Posterior cingulate gyrus (tissue), 11 donors: ENCODE results near the gene SH3PXD2A.

Source experiments
- DNase-seq, 10 donors: peaks; one replicate each; pipeline versions ENCODE4 v3.0.0 to v3.0.0-alpha.2; 2020 to 2021; ENCODE audit warnings: mixed read lengths in 3 of 10
- intact Hi-C: fragments of 100-400 bp; cut with DNase I; formaldehyde crosslinking; loops from one replicate; pipeline ENCODE4 v1.15.1; 2023

SH3PXD2A gene

DNA sequence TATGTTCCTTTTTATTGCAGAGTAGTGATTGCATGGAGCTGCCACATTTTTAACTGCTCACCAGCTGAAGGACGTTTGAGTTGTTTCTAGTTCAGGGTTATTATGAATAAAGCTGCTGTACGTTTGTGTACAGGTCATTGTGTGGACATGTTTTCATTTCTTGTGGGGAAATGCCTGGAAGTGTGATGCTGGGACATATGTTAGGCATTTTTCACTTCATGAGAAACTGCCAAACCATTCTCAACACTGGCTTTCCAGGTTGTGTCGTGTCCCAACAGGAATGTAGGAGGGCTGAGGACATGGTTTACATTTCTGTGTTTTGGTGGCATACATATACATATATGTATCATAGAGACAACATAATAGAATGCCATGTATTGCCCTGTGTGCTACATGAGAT is 288.8 kb downstream of the SH3PXD2A start:
- DNase-seq = no peak
- intact Hi-C loops = no loop called here

DNA sequence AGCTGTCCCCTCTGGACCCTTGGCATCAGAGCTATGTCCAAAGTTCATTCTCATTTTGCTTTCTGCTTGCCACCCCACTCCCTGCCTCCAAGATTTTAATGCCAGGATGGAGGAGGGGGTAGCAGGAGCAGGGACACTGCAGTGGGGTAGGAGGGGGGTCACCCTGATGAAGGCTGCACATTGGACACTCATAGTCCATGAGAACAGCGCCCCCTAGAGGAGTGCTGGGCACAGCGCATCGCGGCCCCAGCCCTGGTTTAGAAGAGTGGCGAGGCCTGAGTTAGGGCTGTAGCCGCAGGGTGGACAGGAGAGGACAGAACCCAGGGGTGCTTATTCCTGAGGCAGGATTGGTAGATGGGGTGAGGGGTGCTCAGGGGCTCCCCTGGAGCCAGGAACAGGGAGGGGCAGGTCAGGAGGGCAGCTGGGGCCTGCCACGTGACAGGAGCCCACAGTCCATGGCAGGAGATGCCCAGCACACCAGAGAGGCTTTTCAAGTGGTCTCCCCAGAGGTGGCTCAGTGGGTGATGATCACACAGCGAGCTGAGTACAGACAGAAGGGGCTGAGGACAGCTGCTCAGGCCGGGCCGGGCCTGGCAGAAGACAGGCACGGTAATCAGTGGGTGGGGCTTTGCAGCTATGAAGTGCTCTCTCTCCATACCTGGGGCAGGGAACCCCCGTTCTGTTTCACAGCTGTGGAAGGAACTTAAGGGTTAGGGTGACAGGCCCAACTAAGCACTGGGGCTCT is 290.4 kb downstream of the SH3PXD2A start:
- peak in 1 of 10 donors; percentile 75 for DNase-seq
- intact Hi-C loops = no loop called here

DNA sequence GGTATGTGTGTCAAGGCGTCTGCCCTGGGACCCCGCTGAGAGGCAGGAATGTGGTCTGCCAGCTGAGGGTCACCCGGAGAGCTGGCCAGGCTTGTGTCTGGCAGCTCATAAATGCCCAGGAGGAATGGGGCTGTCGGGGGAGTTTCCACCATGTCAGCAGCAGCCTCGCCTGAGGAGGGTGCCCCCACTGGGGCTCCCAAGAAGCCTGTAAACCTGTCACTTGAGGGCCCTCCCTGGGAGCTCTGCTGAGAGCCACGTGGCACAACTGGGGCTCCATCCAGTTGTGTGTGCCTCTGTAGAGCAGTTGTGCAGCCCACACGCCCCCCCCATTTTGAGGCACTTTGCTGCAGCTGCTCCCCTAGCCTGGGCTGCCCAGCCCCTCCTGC is 291.3 kb downstream of the SH3PXD2A start:
- intact Hi-C loops = no loop called here
- peak in 2 of 10 donors; percentile 62 to 74 for DNase-seq

DNA sequence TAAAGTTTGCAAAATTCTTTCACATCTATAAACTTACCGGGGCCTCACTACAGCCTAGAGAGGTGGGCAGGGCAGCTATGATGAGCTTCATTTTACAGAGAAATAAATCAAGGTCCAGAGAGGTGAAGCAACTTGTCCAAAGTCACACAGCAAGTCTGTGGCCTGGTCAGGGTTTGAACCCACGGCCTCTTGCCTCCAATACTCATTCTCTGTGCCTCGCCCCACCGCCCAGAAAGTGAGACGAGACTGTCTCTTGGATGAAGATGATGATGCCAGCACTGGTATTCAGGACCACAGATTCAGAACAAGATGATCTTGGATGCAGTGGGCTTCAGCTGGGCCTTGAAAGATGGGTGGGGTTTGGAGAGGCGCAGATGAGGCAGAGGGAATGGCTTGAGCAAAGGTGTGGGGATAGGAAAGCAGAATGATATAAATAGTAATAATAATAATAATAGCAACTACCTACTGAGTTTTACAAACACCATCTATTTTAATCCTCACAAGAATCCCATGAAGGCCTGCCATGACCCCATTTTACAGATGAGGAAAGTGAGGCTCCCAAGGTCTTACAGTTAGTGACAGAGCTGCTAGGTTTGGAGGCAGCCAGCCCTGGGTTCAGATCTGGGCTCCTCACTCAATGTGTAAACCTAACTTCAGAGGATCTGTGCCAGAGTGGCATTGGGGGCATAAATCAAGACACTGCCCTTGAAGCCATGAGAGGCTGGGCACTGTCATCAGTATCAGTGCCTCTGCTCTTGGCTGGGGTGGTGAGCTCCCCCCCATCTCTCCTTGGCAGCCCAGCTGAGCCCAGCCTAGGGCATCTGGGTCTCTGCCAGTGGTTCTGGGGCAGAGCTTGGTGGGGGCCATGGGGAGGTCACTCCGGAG is 291.9 kb downstream of the SH3PXD2A start:
- intact Hi-C loops = no loop called here
- DNase-seq = peak in 2 of 10 donors; percentile 64

DNA sequence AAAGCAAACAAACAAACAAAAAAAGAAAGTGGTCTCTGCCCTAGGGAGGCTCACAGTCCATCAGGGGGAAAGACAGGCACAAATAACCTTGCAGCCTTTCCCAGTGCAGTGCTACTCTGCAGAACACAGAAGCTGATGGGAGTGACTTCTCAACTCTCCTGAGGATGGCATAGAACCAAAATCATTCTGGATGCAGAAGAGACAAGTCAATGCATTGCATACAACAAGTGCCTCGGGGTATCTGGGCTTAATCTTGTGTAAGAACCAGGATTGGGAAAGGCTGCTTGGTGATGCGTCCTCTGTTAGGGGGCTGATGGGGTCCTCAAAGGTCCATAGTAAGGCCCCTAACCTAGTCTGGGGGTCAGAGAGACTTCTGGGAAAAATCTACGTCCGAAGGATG is 293.0 kb downstream of the SH3PXD2A start:
- DNase-seq = no peak
- intact Hi-C loops = no loop called here

DNA sequence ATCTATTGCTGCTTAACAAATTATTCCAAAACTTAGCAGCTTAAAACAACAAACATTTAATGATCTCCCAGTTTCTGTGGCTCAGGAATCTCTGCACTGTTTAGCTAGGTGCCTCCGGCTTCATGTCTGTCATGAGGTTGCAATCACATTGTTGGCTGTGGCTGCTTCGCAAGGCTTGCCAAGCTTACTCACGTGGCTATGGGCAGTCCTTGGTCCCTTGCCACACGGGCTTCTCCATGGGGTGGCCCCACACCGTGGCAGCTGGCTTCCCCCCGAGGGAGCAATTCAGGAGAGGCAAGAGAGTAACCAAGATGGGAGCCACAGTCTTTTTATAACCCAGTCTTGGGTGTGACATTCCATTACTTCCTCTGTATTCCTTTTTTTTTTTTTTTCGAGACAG is 294.5 kb downstream of the SH3PXD2A start:
- intact Hi-C loops = no loop called here
- DNase-seq = no peak

DNA sequence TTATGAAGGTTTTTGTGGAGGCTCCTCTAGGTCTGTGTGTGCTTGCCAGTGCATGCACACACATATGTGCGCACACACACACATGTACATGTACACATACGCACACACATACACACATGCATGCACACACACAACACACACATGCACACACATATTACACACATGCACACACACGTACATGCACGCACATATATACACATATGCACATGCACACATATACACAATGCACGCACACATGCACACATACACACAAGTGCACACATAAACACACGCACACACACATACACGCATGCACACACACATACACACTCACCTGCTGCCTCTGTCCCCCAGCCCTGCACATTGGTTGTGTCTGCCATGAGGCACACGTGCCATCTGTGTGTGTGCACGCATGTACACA is 295.6 kb downstream of the SH3PXD2A start:
- DNase-seq = no peak
- intact Hi-C loops = no loop called here

DNA sequence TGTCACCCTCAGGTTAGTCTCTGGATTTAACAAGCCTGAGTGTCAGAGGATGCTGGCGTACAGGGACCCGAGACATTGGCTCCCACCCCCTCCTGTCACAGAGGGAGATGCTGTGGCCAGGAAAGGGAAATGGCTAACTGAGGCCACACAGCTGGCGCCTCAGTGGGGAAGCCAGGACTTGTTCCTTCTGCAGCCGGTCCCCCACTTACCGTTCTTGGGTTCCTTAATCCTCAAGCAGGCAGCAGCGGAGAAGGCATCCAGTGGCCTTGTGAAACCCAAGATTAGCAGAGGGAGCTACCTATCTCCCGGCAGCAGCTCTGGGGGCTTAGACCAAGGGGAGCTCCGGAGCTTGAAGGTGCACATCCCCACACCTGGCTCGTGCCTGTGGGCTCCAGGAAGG is 296.5 kb downstream of the SH3PXD2A start:
- intact Hi-C loops = no loop called here
- peak in 1 of 10 donors; percentile 76 for DNase-seq

DNA sequence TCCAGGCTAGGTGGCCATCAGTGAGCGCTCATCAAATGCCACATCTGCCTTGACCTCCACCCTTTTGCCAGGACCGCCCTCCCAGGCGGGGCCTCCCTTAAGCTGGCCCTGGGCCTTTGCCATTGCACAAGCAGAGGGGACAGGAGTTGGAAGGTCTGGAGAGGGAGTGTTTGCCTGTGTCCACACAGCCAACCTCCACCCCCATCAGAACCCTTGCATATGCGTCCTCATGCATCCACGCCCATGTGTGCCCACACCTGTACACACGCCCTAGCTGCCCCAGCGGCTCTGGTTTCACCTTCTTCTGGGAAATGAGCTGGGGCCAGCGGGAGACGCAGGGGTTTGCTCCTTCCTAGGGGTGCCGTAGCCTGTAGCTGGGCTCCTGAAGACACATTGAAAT is 297.9 kb downstream of the SH3PXD2A start:
- intact Hi-C loops = no loop called here
- DNase-seq = no peak

DNA sequence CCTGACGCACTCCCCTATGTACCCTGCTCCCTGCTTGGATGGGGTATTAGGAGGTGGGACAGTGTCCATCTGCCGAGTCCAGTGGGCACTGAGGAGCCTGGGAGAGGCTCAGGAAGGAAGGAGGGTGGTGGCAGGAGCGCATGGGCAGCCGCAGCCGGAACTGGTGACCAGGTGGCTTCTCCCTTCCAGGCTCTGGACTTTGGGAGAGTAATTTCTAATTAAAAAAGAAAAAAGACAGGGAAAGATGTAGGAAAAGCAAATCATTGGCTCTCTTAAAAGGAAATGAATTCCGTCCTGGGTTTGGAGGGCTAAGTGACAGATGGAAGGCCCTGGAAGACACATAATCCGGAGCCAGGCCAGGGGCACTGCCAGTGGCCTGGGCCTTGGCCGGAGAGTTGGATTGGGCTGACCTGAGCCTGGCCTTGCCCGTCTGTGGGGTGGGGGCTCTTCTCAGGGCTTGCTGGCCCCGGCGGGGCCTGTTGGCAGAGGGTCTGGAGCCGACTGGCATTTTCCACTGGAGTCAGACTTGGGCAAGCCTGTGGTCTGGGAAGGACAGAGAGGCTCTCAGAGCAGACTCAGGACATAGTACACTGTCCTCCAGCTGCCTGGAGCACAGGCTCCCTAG is 298.9 kb downstream of the SH3PXD2A start:
- intact Hi-C loops = no loop called here
- DNase-seq = peak in 2 of 10 donors; percentile 49 to 67

DNA sequence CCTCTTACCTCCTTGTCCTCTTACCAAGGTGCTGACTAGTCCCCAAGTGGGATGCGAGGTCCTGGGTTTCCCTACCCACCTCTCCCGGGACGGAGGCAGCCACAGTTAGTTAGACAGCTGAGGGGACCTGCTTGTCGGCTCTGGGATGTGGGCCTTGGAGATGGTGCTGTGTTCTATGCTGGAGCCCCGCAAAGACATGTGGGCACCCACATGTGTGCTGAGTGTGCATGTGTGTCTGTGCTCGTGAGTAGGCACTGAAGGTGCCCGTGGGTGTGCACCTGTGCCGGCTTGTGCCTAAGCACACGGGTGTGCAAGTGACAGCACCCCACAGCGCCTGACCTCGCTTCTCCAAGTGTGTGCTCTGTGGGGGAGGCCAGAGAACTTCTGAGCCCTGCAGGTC is 299.7 kb downstream of the SH3PXD2A start:
- peak in 2 of 10 donors; percentile 29 to 81 for DNase-seq
- intact Hi-C loops = no loop called here

DNA sequence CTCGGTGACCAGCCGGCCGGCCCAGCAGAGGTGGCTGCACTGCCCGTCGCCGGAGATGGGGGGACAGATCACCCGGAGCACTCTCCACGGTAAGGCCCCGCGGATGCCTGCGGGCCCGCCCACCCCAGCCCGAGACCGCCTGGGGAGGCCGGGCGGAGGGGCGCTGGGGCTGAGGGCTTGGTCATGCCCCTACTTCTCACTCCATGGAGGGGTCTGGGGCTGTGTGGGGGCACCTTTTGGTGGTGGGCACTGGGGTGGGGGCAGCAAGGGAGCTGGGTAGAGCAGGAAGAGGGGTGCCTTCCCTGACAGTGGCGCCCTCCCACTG is 300.1 kb downstream of the SH3PXD2A start:
- DNase-seq = peak in 1 of 10 donors; percentile 76
- intact Hi-C loops = no loop called here

DNA sequence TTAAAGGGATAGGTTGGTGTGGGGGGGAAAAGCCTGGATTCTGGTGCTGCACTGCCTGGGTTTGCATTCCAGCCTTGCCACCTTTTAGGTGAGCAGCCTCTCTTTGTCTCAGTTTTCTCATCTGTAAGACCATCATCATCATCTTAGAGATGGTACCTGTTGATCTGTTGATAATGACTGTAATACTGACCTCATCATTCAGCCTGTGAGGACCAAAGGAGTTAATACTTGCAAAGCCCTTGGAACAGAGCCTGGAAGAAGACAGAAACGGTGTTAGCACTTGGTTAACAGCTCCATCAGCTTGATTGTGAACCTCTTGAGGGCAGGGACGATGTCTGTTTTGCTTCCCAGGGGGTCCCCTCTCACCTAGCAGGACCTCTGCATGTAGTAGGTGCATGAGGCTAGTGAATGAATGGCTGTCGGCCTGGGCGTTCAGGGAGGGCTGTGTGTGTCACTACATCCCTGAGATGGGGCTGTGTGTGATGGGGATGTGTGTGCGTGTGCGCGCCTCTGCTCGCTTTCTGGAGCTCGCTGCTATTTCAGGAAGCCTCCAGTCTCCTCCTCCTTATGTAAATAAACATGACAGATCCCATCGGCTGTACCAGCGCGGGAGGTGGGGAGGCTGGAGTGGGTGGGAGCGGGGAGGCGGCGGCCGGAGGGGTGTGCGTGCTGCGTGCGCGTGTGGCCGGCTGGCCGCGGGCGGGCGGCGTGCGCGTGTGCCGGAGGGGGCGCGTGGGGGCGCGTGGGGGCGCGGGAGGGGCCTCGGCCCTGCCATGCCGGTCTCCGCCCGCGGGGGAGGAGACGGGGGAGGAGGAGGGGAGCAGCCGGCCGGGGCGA is 300.7 kb downstream of the SH3PXD2A start:
- intact Hi-C loops = no loop called here
- DNase-seq = peak in 9 of 10 donors; percentile 41 to 95 (median 70)

DNA sequence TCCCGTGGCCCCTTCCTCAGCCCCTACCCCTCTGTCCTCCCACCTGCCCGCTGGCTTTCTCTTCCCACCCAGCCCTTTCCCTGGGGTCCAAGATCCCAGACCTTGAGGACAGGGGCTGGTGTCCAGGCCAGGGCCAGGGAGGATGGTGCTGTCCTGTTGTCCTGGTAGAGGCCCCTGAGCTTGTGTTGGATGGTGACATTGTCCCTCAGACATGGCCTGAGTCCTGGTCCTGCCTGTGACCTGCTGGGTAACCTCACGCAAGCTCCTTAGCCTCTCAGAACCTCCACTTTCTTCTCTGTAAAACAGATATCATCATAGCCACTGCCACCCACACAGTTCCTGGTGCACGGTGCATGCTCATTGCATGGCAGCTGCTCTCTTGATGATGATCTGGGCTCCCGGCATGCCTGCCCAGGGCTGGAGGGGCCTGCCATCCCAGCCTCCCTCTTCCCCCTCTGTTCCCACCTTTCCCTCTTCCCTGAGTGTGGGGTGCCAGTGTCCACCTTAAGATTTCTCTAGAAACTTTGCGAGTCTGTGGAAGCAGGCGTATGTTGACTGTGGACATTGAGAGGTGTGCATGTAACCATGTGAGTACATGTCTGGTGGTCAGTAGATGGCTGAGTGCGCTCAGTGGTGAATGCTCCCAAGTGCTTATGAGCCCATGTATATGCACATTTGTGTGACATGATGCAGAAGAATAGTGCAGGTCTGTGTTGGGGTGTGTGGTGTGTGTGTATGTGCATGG is 301.5 kb downstream of the SH3PXD2A start:
- intact Hi-C loops = no loop called here
- DNase-seq = peak in 4 of 10 donors; percentile 46 to 90 (median 72)

DNA sequence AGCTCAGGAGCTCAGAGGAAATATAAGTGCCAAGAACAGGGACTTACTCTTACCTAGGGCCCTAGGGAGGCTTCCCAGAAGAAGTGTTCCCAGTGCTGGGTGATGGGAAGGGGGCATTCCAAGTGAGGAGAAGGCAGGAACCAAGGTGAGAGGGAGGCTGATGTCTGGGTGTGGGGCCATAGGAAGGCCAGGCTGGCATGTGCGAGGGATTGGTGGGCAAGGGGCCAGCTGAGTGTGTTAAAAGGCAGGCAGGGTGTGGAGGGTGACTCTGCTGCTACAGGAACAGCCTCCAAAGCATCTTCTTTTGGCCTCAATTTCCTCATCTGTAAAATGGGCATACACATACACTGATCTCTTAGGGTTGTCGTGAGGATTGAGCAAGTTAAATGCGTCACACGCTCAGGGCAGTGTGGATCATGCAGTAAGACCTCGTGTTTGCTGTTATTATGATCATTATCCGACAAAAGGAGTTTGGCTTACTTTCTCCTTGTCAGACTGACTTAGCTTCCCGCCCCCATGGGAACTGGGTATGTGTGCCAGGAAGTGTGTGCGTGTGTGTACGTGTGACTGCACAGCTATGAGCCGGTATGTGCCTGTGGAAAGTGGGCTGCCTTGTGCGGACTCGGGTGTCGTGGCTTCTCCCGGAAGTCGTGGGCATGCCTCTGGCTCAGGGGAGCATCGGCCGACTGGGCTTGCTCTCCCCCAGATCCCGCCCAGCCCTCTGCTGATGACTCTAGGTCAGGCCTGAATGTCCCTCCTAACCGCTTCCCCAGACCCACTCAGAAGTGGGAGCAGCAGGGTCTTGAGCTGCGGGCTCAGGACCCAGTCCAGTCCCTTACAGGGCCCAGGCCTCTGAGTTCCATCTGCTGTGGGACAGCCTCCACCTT is 302.3 kb downstream of the SH3PXD2A start:
- intact Hi-C loops = no loop called here
- DNase-seq = peak in 3 of 10 donors; percentile 60 to 86 (median 84)

DNA sequence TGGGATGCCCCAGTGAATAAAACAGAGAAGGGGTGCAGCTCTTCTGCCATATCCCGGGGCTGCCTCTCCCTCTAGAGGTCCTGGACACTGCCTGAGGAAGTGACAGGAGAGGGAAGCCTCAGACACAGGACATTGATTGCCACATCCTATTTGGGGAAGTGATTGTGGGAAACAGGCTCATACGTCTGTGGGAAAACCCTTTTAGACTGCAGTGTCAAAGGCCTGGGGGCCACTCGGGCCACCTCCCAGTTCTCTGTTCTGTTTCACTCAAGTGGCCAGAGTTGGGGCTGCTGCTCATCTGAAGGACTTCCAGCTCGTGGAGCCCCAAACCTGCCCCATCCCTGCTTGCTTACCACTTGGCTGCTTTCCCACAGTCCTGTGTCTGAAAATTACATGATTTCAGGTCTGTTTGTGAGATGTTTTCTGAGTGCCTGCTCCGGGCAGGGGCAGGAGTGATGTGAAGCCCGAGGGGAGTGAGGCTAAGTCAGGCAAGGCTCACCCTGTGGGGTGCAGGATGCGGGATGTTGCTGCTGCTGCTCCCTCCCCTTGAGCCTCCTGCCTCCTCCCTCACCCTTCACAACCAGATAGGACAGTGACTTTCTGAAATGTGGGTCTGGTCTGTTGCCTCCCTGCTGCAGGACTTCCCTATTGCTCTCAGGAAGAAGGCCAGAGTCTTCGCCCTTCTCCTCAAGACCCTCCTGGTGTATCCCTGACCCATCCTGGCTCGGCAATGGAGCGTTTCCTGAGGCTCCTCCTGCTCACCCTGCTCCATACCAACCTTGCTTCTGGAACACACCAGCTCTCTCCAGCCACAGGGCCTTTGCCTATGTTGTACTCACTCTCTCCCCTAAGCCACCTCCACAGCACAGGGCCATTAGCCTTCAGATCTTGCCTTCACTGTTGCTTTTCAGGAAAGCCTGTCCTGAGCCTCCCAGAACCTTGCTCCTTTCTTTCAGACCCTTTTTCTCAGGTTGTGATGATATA is 303.5 kb downstream of the SH3PXD2A start:
- intact Hi-C loops = no loop called here
- peak in 2 of 10 donors; percentile 72 to 73 for DNase-seq

DNA sequence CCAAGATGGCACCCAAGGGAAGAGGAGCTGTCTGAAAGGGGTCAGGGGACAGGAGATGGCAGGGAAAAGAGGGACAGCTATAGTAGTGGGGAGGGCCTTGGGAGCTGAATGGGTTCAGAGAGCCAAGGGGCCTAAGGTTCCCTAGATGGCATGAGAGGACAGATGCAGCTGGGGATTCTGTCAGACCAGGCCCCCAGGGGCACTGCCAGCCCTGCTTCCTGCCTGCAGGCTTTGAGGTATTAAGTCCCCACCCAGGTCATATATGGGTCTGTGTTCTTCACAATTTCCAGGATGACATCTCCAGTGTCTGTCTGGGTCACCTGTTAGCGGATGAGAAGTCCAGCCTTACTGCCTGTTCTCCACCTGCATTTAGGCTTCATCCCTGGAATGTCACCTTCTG is 305.1 kb downstream of the SH3PXD2A start:
- DNase-seq = peak in 2 of 10 donors; percentile 15 to 41
- intact Hi-C loops = no loop called here

DNA sequence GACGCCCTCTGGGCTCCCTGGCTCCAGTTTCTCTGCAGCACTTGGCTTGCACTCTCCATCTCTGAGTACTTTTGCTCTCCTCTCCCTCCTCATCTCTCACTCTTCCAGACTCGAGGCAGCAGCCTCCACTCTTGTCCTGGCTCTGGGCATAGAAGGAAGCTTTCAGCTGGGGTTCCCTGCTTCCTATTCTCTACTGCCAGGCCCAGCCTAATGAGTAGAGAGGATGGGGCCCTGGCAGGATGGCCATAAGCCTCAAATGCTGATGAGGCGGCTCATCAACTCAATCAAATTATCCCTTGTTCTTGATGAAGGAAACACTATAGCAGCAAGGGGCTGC is 306.1 kb downstream of the SH3PXD2A start:
- intact Hi-C loops = no loop called here
- no peak for DNase-seq
